ENCODE results near the gene TRIO. TPM values are rescaled to one million over a fixed set of nuclear protein-coding genes. Genes with fewer than 3 reads are reported as not detected.

Gene TRIO
- total and polyA plus RNA-seq, 10 of the 15 experiments (the other 5 are each of a cell fraction or from before 2014, with no cell fraction given) = 5.1 to 96.4 (median 44.6) TPM

DNA sequence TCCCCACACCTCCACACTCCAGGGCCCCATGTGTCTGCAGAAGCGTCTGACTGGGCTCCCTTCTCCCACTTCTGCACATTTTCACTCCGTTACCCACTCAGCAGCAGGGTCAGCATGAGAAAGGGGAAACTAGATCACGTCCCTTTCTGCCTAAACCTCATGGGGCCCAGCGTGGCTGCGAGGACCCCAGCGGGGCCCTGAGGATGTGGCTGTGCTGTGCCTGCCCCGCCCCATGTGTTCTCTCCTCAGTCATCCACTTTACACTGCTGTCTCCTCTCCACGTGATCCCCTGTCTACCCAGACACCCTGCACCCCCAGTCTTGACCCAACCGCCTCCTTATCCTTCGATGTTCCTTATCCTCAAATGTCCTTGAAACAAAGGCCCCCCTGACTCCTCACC lies 378.6 kb downstream of the TRIO start (continued):
- no peak for TF ChIP-seq CHD4 (IDR thresholded peaks at IDR 0.05)

DNA sequence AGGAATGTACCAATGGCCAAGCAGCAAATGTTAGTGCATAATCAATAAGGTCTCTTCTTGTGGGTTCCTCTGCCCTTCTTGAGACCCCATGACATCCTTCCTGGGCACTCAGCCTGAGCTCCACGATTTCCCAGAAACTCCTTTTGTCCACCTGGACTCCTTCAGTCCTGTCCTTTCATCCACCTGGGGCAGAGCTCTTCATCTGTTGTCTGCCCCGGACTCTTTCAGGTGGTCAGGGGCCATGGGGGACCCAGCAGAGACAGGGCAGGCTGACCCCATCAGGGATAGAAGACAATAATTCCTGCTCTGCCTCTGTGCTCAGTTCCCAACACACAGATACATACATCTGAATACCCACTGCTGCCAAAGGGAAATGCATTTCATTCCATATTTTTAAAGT lies 379.6 kb downstream of the TRIO start:
- Histone ChIP-seq H3K4me2 (ENCODE audit: control insufficient read depth, insufficient read depth) (no peak overlapping the region), H3K9ac (ENCODE audit: control insufficient read depth, insufficient read depth, low read length) (no peak overlapping the region), H3K9me3 (replicated peaks; ENCODE audit: control insufficient read depth, insufficient read depth, low read length) (no peaks in the 10 kb centered on the region), H2AFZ (ENCODE audit: control insufficient read depth, low read depth, low read length) (no peak overlapping the region), H3K4me1 (ENCODE audit: control insufficient read depth, insufficient read depth, low read length) (peaks cover 10% of the 10 kb centered on the region), H3K79me2 (ENCODE audit: control insufficient read depth, insufficient read depth, low read length) (no peaks in the 10 kb centered on the region), H3K27me3 (replicated peaks in 1 of 2; ENCODE audit: control insufficient read depth in 2 of 2, insufficient read depth in 2 of 2, low read length in 1 of 2) (no peaks in the 10 kb centered on the region), H3K4me3 (no peak overlapping the region), H4K20me1 (ENCODE audit: control insufficient read depth, insufficient read depth) (no peaks in the 10 kb centered on the region), H3K27ac (ENCODE audit: control insufficient read depth, insufficient read depth) (no peak overlapping the region), H3K36me3 (ENCODE audit: control insufficient read depth in 2 of 2, insufficient read depth in 2 of 2, low read length in 1 of 2) (no peaks in the 10 kb centered on the region)
- ChIA-PET POLR2A (no interaction called here), RAD21 (ENCODE audit: unreplicated experiment) (interaction anchor here (1.3 kb wide), 1 partner anchor 126 kb away, joined by 4 read pairs; no protein-coding TSS in a partner anchor), SMC1A (ENCODE audit: uncharacterized antibody, unreplicated experiment) (no interaction called here), CTCF (interaction anchor here (0.6 kb wide), 1 partner anchor 182 kb away, joined by 3 read pairs; no protein-coding TSS in a partner anchor)
- WGBS (ENCODE audit: insufficient coverage, insufficient replicate concordance, low lambda C conversion rate, missing lambda C conversion rate) = 42% methylated on average over 2 of the region's 2 CpGs
- in situ Hi-C loops (cut with MboI) (no loop called here), intact Hi-C loops (cut with micrococcal nuclease; ENCODE audit: unreplicated experiment) (no loop called here)
- no TSS peak for BruUV-seq (replicated peaks)
- DNase-seq (ENCODE audit: low read depth, low spot score) (no peak), FAIRE-seq (no peak), ATAC-seq (no peak)
- TF ChIP-seq TAF1 (IDR thresholded peaks at IDR 0.05; ENCODE audit: borderline replicate concordance, low read depth, low read length) = no peak
- no peak for TF ChIP-seq IKZF2 (IDR thresholded peaks at IDR 0.05)
- no peak for TF ChIP-seq TBL1XR1 (IDR thresholded peaks at IDR 0.05; ENCODE audit: low read depth, low read length)
- TF ChIP-seq TCF7 (IDR thresholded peaks at IDR 0.05; ENCODE audit: borderline replicate concordance) = no peak
- no peak for TF ChIP-seq CREM (IDR thresholded peaks at IDR 0.05; ENCODE audit: low read depth)
- TF ChIP-seq SMC3 (IDR thresholded peaks at IDR 0.05; ENCODE audit: borderline replicate concordance, low read length) = no peak
- TF ChIP-seq SMAD5 (IDR thresholded peaks at IDR 0.05; ENCODE audit: low read depth) = no peak
- no peak for TF ChIP-seq MTA2 (IDR thresholded peaks at IDR 0.05; ENCODE audit: low read depth)
- TF ChIP-seq, protein P1, sequence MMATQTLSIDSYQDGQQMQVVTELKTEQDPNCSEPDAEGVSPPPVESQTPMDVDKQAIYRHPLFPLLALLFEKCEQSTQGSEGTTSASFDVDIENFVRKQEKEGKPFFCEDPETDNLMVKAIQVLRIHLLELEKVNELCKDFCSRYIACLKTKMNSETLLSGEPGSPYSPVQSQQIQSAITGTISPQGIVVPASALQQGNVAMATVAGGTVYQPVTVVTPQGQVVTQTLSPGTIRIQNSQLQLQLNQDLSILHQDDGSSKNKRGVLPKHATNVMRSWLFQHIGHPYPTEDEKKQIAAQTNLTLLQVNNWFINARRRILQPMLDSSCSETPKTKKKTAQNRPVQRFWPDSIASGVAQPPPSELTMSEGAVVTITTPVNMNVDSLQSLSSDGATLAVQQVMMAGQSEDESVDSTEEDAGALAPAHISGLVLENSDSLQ (IDR thresholded peaks at IDR 0.05) = no peak
- TF ChIP-seq SREBF1 (IDR thresholded peaks at IDR 0.05; ENCODE audit: low read length) = no peak
- TF ChIP-seq NR2C2 (IDR thresholded peaks at IDR 0.05; ENCODE audit: borderline replicate concordance, control insufficient read depth, insufficient read length, low read depth) = no peak
- TF ChIP-seq ZNF217 (IDR thresholded peaks at IDR 0.05) = no peak
- TF ChIP-seq ATF7 (IDR thresholded peaks at IDR 0.05; ENCODE audit: low read depth) = no peak
- TF ChIP-seq CBFB (IDR thresholded peaks at IDR 0.05; ENCODE audit: low read depth) = no peak
- TF ChIP-seq, protein P2, sequence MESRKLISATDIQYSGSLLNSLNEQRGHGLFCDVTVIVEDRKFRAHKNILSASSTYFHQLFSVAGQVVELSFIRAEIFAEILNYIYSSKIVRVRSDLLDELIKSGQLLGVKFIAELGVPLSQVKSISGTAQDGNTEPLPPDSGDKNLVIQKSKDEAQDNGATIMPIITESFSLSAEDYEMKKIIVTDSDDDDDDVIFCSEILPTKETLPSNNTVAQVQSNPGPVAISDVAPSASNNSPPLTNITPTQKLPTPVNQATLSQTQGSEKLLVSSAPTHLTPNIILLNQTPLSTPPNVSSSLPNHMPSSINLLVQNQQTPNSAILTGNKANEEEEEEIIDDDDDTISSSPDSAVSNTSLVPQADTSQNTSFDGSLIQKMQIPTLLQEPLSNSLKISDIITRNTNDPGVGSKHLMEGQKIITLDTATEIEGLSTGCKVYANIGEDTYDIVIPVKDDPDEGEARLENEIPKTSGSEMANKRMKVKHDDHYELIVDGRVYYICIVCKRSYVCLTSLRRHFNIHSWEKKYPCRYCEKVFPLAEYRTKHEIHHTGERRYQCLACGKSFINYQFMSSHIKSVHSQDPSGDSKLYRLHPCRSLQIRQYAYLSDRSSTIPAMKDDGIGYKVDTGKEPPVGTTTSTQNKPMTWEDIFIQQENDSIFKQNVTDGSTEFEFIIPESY (IDR thresholded peaks at IDR 0.05) = no peak
- no peak for TF ChIP-seq HDAC6 (IDR thresholded peaks at IDR 0.05; ENCODE audit: unreplicated experiment)
- TF ChIP-seq PAX8 (IDR thresholded peaks at IDR 0.05) = no peak
